ENCODE data around the gene CHST11.

- TF ChIP-seq POLR2A (IDR thresholded peaks at IDR 0.05) = no peak
- TF ChIP-seq, protein P1, sequence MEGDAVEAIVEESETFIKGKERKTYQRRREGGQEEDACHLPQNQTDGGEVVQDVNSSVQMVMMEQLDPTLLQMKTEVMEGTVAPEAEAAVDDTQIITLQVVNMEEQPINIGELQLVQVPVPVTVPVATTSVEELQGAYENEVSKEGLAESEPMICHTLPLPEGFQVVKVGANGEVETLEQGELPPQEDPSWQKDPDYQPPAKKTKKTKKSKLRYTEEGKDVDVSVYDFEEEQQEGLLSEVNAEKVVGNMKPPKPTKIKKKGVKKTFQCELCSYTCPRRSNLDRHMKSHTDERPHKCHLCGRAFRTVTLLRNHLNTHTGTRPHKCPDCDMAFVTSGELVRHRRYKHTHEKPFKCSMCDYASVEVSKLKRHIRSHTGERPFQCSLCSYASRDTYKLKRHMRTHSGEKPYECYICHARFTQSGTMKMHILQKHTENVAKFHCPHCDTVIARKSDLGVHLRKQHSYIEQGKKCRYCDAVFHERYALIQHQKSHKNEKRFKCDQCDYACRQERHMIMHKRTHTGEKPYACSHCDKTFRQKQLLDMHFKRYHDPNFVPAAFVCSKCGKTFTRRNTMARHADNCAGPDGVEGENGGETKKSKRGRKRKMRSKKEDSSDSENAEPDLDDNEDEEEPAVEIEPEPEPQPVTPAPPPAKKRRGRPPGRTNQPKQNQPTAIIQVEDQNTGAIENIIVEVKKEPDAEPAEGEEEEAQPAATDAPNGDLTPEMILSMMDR (IDR thresholded peaks at IDR 0.05) = no peak
- TF ChIP-seq POLR2AphosphoS5 (IDR thresholded peaks at IDR 0.05) = no peak
Measured at GRCh38 chr12:104503191-104503590, 46.4 kb downstream of the CHST11 start.

All from breast epithelium (tissue), 3 donors.